SK-N-SH (cell line): ENCODE results near the gene NMNAT2.

ENCODE experiments used
- CTCF ChIP-seq: fragments of 200-600 bp; sonication (generic); IDR thresholded peaks from 2 replicates; pipeline ENCODE4 v1.6.1; 2017; ENCODE audit warnings: antibody characterized with exemption, mild to moderate bottlenecking, moderate library complexity
- EZH2phosphoT487 ChIP-seq: fragments of 200-600 bp; sonication (generic); IDR thresholded peaks from 2 replicates; pipeline ENCODE4 v1.6.1; 2017; ENCODE audit warnings: low read depth, mixed run types, mild to moderate bottlenecking, antibody characterized with exemption, moderate library complexity, borderline replicate concordance
- JUND ChIP-seq: IDR thresholded peaks from 2 replicates; pipeline ENCODE4 v1.4.0; 2012
- MAX ChIP-seq: IDR thresholded peaks from 2 replicates; pipeline ENCODE4 v1.4.0; 2012; ENCODE audit warnings: low read depth
- RAD21 ChIP-seq: IDR thresholded peaks from 2 replicates; pipeline ENCODE4 v1.6.1; 2012; ENCODE audit warnings: mild to moderate bottlenecking, low read length
- SIN3A ChIP-seq: IDR thresholded peaks from 2 replicates; pipeline ENCODE4 v1.6.1; 2012; ENCODE audit warnings: low read depth, mild to moderate bottlenecking, low read length, moderate library complexity, borderline replicate concordance
- USF1 ChIP-seq: IDR thresholded peaks from 2 replicates; pipeline ENCODE4 v1.4.0; 2012; ENCODE audit warnings: low read depth, borderline replicate concordance
- YY1 ChIP-seq: IDR thresholded peaks from 2 replicates; pipeline ENCODE4 v1.4.0; 2012; ENCODE audit warnings: low read depth, mild to moderate bottlenecking

GRCh38 chr1:183273300-183273699 is 144.9 kb downstream of the NMNAT2 start:
- TF ChIP-seq RAD21, result no peak
- no peak for TF ChIP-seq MAX
- TF ChIP-seq JUND, result no peak
- TF ChIP-seq YY1, result no peak
- no peak for TF ChIP-seq CTCF
- TF ChIP-seq EZH2phosphoT487, result no peak
- no peak for TF ChIP-seq SIN3A
- no peak for TF ChIP-seq USF1
